Measurements from ENCODE around the gene PROM1.

PROM1 gene

DNA sequence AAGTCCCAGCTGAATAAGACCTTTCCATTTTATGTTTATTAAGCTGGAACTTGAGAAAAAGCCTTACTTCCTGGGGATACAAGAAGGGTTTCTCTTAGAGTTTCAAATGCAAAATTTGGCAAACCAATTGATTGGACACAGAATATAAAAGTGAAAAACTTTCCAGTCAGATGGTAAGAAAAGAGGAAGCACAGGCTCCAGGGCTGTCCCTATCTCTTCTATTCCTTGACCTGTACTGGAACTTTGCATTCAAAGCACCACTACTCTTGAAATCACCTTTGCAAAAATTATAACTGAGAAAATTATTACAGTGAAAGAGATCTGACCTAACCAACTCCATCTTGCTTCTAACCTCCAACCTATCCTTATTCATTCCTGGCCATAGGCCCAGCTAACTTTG lies 11.7 kb downstream of the PROM1 start:
- peak overlapping the region; percentile 61 for H2AFZ ChIP-seq (ENCODE audit: low read length)
- no peak overlapping the region for H3K9ac ChIP-seq (ENCODE audit: low read depth, low read length, poor library complexity, severe bottlenecking)
- no peak for TF ChIP-seq EZH2phosphoT487 (IDR thresholded peaks at IDR 0.05; ENCODE audit: borderline replicate concordance)
- TF ChIP-seq, protein P1, sequence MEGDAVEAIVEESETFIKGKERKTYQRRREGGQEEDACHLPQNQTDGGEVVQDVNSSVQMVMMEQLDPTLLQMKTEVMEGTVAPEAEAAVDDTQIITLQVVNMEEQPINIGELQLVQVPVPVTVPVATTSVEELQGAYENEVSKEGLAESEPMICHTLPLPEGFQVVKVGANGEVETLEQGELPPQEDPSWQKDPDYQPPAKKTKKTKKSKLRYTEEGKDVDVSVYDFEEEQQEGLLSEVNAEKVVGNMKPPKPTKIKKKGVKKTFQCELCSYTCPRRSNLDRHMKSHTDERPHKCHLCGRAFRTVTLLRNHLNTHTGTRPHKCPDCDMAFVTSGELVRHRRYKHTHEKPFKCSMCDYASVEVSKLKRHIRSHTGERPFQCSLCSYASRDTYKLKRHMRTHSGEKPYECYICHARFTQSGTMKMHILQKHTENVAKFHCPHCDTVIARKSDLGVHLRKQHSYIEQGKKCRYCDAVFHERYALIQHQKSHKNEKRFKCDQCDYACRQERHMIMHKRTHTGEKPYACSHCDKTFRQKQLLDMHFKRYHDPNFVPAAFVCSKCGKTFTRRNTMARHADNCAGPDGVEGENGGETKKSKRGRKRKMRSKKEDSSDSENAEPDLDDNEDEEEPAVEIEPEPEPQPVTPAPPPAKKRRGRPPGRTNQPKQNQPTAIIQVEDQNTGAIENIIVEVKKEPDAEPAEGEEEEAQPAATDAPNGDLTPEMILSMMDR (conservative IDR thresholded peaks at IDR 0.05; ENCODE audit: low read length) = no peak
- no peaks in the 10 kb centered on the region for H3K27me3 ChIP-seq (ENCODE audit: insufficient read depth, low read length, poor library complexity, severe bottlenecking)
- H3K4me3 ChIP-seq (ENCODE audit: low read length, poor library complexity, severe bottlenecking) = no peak overlapping the region
- no peak overlapping the region for H3K4me2 ChIP-seq (ENCODE audit: low read depth, low read length, poor library complexity, severe bottlenecking)
- H3F3A ChIP-seq (ENCODE audit: low read depth) = no peaks in the 10 kb centered on the region
- no peaks in the 10 kb centered on the region for H3K79me2 ChIP-seq (ENCODE audit: insufficient read depth, low read length)
- peaks cover 19% of the 10 kb centered on the region for H3K4me1 ChIP-seq (ENCODE audit: insufficient read depth, low read length, poor library complexity, severe bottlenecking)
- H3K9me2 ChIP-seq (replicated peaks; ENCODE audit: low read depth, low read length) = no peaks in the 10 kb centered on the region
- no peaks in the 10 kb centered on the region for H3K9me3 ChIP-seq (ENCODE audit: insufficient read depth, low read depth, low read length)
- H4K20me1 ChIP-seq (ENCODE audit: insufficient read depth, low read length, poor library complexity, severe bottlenecking) = no peaks in the 10 kb centered on the region
- H3K36me3 ChIP-seq (ENCODE audit: insufficient read depth, low read length) = no peaks in the 10 kb centered on the region

DNA sequence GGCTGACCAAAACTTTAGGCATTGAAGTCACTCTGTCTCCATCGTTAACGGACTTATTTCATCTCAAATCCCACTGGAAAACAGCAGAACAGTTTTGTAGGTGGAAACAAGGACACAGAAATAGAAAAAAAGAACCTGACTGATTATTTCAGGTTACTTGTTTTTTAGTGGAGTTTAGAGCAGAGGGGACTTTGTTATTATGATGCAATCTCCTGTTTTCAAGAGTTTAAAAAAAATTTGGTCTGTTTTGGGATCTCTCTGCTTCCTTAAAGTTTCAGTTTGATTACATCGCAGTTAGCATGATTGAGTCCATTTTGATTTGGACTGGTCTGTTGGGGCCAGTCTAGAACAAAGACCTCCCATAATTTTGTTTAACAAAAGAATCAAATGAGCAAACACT lies 13.6 kb downstream of the PROM1 start:
- no peak overlapping the region for H3K4me3 ChIP-seq (ENCODE audit: low read length, poor library complexity, severe bottlenecking)
- H3K36me3 ChIP-seq (ENCODE audit: insufficient read depth, low read length) = no peaks in the 10 kb centered on the region
- no peak overlapping the region for H2AFZ ChIP-seq (ENCODE audit: low read length)
- peaks cover 37% of the 10 kb centered on the region for H3K4me1 ChIP-seq (ENCODE audit: insufficient read depth, low read length, poor library complexity, severe bottlenecking)
- no peak overlapping the region for H3K9ac ChIP-seq (ENCODE audit: low read depth, low read length, poor library complexity, severe bottlenecking)
- H4K20me1 ChIP-seq (ENCODE audit: insufficient read depth, low read length, poor library complexity, severe bottlenecking) = no peaks in the 10 kb centered on the region
- H3K79me2 ChIP-seq (ENCODE audit: insufficient read depth, low read length) = no peaks in the 10 kb centered on the region
- no peaks in the 10 kb centered on the region for H3F3A ChIP-seq (ENCODE audit: low read depth)
- H3K4me2 ChIP-seq (ENCODE audit: low read depth, low read length, poor library complexity, severe bottlenecking) = no peak overlapping the region
- TF ChIP-seq, protein P1 (conservative IDR thresholded peaks at IDR 0.05; ENCODE audit: low read length) = no peak
- no peak for TF ChIP-seq EZH2phosphoT487 (IDR thresholded peaks at IDR 0.05; ENCODE audit: borderline replicate concordance)
- H3K9me3 ChIP-seq (ENCODE audit: insufficient read depth, low read depth, low read length) = no peaks in the 10 kb centered on the region
- no peaks in the 10 kb centered on the region for H3K27me3 ChIP-seq (ENCODE audit: insufficient read depth, low read length, poor library complexity, severe bottlenecking)
- H3K9me2 ChIP-seq (replicated peaks; ENCODE audit: low read depth, low read length) = no peaks in the 10 kb centered on the region

DNA sequence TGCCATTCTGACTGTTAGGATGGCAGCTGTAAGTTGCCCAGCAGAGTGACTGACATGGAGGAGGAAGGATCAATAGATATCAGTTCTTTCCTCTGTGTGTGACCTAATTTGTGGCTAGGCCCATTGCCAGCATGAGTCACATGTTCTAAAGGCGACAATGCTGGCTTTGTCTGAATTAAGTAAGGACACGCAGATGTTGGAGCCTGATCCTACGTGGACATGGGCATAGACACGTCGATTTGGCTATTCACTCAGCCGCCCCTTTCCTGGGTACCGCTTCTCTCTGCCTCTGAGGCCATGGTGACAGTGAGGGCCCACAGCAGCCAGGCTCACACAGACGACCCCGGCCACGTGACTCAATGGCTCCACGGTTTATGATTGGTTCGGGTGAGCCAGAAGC lies 16.3 kb downstream of the PROM1 start:
- no peaks in the 10 kb centered on the region for H3K9me3 ChIP-seq (ENCODE audit: insufficient read depth, low read depth, low read length)
- H3K4me2 ChIP-seq (ENCODE audit: low read depth, low read length, poor library complexity, severe bottlenecking) = peak overlapping the region; percentile 5
- no peak overlapping the region for H3K4me3 ChIP-seq (ENCODE audit: low read length, poor library complexity, severe bottlenecking)
- TF ChIP-seq EZH2phosphoT487 (IDR thresholded peaks at IDR 0.05; ENCODE audit: borderline replicate concordance) = no peak
- TF ChIP-seq, protein P1 (conservative IDR thresholded peaks at IDR 0.05; ENCODE audit: low read length) = no peak
- no peaks in the 10 kb centered on the region for H3K36me3 ChIP-seq (ENCODE audit: insufficient read depth, low read length)
- H3F3A ChIP-seq (ENCODE audit: low read depth) = no peaks in the 10 kb centered on the region
- no peaks in the 10 kb centered on the region for H3K9me2 ChIP-seq (replicated peaks; ENCODE audit: low read depth, low read length)
- peaks cover 37% of the 10 kb centered on the region for H3K4me1 ChIP-seq (ENCODE audit: insufficient read depth, low read length, poor library complexity, severe bottlenecking)
- H3K79me2 ChIP-seq (ENCODE audit: insufficient read depth, low read length) = no peaks in the 10 kb centered on the region
- H3K27me3 ChIP-seq (ENCODE audit: insufficient read depth, low read length, poor library complexity, severe bottlenecking) = no peaks in the 10 kb centered on the region
- H4K20me1 ChIP-seq (ENCODE audit: insufficient read depth, low read length, poor library complexity, severe bottlenecking) = no peaks in the 10 kb centered on the region
- peak overlapping the region; percentile 35; the same call in 1 of the 2 replicates for H2AFZ ChIP-seq (ENCODE audit: low read length)
- H3K9ac ChIP-seq (ENCODE audit: low read depth, low read length, poor library complexity, severe bottlenecking) = peak overlapping the region; percentile 27
